GM19238 (cell line): ENCODE data around the gene RPS15A.
"Not testable (repeated sequence)": the region's sequence is repeated elsewhere in the genome, so short reads cannot be mapped to it uniquely, and the experiment has no call there.

Source experiments
- DNase-seq: peaks from one replicate; pipeline ENCODE4 v3.0.0; 2011; ENCODE audit warnings: low spot score; ENCODE audit not compliant: insufficient read length

RPS15A gene

DNA sequence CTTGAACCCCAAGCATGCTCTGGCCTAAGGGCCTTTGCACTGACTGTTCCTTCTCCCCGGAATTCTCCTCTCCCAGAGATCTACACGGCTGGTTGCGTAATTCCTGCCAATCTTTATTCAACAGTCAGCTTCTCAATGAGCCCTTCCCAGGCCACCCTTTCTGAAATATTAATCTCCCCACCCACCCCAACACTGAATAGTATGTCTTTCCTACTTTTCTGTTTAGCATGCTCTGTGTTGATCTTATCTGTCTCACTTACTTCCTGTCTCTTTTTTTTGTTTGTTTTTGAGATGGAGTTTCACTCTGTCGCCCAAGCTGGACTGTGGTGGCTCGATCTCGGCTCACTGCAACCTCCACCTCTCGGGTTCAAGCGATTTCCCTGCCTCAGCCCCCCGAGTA lies 33.5 kb downstream of the RPS15A start:
- DNase-seq: not testable (repeated sequence)

GRCh38 chr16:18742870-18743269 lies 47.3 kb downstream of the RPS15A start:
- not testable (repeated sequence) for DNase-seq

- DNase-seq: not testable (repeated sequence)
Measured at GRCh38 chr16:18740027-18740426, 50.1 kb downstream of the RPS15A start.

DNA sequence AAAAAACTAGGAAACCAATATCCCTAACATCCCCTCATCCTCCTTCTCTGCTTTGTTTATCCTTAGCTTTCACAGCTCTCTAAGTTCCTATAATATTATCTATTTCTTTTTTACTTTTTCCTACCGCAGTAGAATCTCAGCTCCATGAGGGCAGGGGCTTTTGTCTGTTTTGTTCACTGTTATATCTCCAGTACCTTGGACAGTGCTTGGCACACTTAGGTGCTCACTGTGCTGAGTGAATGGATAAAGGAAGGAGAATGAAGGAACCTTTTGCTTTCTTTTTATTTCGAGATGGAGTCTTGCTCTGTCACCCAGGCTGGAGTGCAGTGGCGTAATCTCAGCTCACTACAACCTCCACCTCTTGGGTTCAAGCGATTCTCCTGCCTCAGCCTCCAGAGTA lies 51.4 kb downstream of the RPS15A start:
- not testable (repeated sequence) for DNase-seq

DNA sequence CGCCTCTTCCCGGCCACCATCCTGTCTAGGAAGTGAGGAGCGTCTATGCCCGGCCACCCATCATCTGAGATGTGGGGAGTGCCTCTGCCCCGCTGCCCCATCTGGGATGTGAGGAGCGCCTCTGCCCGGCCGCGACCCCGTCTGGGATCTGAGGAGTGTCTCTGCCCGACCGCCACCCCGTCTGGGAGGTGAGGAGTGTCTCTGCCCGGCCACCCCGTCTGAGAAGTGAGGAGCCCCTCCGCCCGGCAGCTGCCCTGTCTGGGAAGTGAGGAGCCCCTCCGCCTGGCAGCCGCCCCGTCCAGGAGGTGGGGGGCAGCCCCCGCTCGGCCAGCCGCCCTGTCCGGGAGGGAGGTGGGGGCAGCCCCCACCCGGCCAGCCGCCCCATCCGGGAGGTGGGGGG lies 55.9 kb downstream of the RPS15A start:
- DNase-seq: not testable (repeated sequence)
